GM18508 (cell line): ENCODE data around the gene BPIFB2.

ENCODE experiments used
- ATAC-seq: cut with Tn5 transposase; IDR thresholded peaks from one replicate; pipeline ENCODE4 v1.9.1; 2021; ENCODE audit warnings: moderate number of reproducible peaks; ENCODE audit not compliant: insufficient read depth, unreplicated experiment

BPIFB2 gene

GRCh38 chr20:33062105-33062824 lies 54.8 kb downstream of the BPIFB2 start:
- ATAC-seq = no peak

- no peak for ATAC-seq
Measured at GRCh38 chr20:33062825-33063149, 55.3 kb downstream of the BPIFB2 start.

GRCh38 chr20:33063271-33063670 lies 55.8 kb downstream of the BPIFB2 start:
- no peak for ATAC-seq

- no peak for ATAC-seq
Measured at GRCh38 chr20:33064572-33065287, 57.2 kb downstream of the BPIFB2 start.

GRCh38 chr20:33065785-33066184 lies 58.3 kb downstream of the BPIFB2 start:
- no peak for ATAC-seq

GRCh38 chr20:33067806-33068205 lies 60.3 kb downstream of the BPIFB2 start:
- ATAC-seq = no peak

GRCh38 chr20:33068251-33068939 lies 60.9 kb downstream of the BPIFB2 start:
- no peak for ATAC-seq

GRCh38 chr20:33069673-33070072 lies 62.2 kb downstream of the BPIFB2 start:
- no peak for ATAC-seq

GRCh38 chr20:33070111-33071053 lies 62.9 kb downstream of the BPIFB2 start:
- no peak for ATAC-seq

- ATAC-seq = no peak
Measured at GRCh38 chr20:33071198-33071597, 63.7 kb downstream of the BPIFB2 start.

GRCh38 chr20:33072362-33072761 lies 64.9 kb downstream of the BPIFB2 start:
- ATAC-seq = no peak

- no peak for ATAC-seq
Measured at GRCh38 chr20:33072813-33073212, 65.3 kb downstream of the BPIFB2 start.
